H7 (cell line): ENCODE results near the gene HMX2. TPM values are rescaled to one million over a fixed set of nuclear protein-coding genes. Genes with fewer than 3 reads are reported as not detected.

Experiments used
- DNase-seq: peaks from one replicate; pipeline ENCODE4 v3.0.0; 2012
- H3K27me3 ChIP-seq: 2 replicates; pipeline ENCODE4 v1.6.0; 2011; ENCODE audit warnings: mild to moderate bottlenecking, low read length; ENCODE audit not compliant: control insufficient read depth, insufficient read depth
- H3K36me3 ChIP-seq: replicated peaks from 2 replicates; pipeline ENCODE4 v1.5.1; 2011; ENCODE audit warnings: low read length; ENCODE audit not compliant: control insufficient read depth, insufficient read depth
- H3K4me3 ChIP-seq: 2 replicates; pipeline ENCODE4 v1.5.1; 2011; ENCODE audit warnings: low read depth, mild to moderate bottlenecking, control low read depth, low read length, moderate library complexity; ENCODE audit not compliant: insufficient read depth
- total RNA-seq: library from RNA; depleted of rRNA; stranded (reverse); fragments of >200 nt; shearing (Covaris generic); gene quantifications from 2 replicates; pipeline ENCODE4 v1.2.3, GENCODE V29; 2014

The HMX2 gene
- total RNA-seq, 1 experiment from 2014 or later: not detected

DNA sequence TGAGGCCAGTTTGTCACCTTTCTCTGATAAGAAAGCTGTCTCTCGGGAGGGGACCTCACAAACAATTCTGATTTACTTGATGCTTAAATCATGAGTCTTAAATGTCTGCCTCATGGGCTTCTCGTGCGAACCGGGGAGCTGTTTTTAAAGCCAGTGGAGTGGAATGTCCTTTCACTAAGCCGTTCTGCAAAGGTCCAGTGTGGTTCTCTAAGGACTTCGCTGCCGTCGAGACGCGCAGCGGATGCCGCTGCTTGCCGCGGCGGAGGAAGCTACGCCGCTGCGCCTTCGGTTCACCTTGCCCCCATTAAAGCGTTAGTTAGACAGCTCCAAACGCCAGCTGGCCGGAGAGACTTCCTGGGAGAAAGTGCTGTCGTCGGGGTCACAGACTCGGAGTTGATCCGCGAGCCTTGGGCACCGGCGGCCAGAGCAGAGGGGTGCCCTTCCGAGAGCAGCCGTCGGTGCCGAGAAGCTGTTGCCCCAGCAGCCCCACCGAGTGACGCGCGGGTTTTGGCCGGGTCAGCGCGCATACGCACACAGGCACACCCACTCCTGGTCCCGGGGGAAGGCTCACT lies 13.5 kb upstream of the HMX2 start:
- Histone ChIP-seq H3K36me3 (no peaks in the 10 kb centered on the region), H3K27me3 (peaks cover 88% of the 10 kb centered on the region), H3K4me3 (peak overlapping the region; percentile 41)
- peak; percentile 61 for DNase-seq

DNA sequence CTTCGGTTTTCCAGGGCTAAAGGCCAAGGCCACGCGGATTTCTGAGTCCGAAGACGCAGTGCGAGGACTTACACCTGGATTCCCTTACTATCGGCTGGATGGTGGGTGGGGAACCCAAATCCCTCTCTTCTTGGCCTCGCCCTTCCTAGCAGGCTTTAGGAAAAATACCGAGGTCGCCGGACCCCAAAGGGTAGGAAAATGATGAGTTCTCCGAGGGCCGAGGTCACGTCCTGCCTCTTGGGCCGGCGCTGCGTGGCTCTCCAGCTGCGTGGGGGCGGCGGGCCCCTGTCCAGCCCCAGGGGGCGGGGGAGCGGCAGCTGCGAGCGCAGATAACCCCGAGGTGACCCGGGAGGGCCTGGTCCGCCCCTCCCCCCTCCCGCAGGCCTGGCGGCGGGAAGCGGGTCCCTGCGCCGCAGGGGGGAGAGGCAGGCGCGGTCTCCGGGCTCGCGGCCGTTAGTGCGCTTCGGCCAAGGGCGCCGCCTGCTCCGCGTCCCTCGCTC lies 13.0 kb upstream of the HMX2 start:
- peak overlapping the region; percentile 41 for H3K4me3 ChIP-seq
- DNase-seq: peak; percentile 89
- H3K27me3 ChIP-seq: peaks cover 89% of the 10 kb centered on the region
- no peaks in the 10 kb centered on the region for H3K36me3 ChIP-seq

DNA sequence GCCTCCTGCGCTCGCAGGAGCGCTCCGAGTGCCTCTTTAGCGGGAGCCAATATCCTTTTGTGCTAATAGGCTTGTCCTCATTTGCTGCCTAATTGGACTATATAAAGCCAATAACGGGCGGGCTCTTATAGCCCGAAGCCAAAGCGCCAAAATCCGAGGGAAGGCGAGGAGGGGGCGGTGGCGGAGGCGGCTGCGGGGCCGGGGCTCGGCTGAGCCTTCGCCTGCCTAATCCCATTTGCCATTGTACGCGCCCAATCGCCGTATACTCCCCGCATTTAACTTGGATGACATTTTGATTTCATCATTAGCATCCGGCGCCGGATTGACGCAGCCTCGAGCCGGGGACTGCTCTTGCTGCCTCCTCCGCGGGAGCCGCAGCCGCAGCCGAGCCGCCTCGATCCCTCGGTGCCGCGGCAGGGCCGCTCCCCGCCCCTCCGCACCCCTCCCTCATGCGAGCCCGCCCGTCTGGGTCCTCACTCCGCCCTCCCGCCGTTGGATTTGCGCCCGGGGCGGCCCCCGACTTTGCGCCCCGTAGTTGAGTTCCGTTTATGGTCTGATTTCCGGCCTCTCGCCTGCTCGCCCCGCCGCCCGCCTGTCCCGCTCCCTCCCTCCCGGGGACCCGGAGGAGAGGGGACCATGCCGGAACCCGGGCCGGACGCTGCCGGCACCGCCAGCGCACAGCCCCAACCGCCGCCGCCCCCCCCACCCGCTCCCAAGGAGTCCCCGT lies 12.4 kb upstream of the HMX2 start, which contains the start of gene HMX3:
TSS of gene HMX3 (plus strand) at position 556 of the 727 bp plus-strand sequence. CDS start at position 637, 81 bp downstream.
- H3K36me3 ChIP-seq: no peaks in the 10 kb centered on the region
- H3K27me3 ChIP-seq: peaks cover 95% of the 10 kb centered on the region
- DNase-seq: peak; percentile 91
- peak within 1 kb of the TSS; percentile 41 for H3K4me3 ChIP-seq

DNA sequence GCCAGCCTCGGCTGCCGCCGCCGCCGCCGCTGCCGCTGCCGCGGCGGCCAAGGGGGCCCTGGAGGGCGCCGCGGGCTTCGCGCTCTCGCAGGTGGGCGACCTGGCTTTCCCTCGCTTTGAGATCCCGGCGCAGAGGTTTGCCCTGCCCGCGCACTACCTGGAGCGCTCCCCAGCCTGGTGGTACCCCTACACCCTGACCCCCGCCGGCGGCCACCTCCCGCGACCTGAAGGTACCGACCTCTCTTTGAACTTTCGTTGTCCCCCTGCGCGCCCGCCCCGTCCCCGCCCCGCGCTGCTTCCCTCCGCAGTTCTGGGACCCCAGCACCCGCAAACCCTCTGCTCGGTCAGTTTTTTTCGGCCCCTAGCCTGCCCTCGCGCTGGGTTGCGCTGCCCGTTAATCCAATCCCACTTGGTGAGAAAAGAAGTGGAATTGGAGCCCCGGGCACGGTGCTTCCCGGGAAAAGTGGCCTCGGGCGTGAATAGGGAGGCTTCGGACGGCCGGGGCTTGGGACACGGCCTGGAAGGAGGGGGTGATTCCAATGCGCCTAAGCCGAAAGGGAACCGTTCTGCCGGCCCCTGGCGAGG lies 11.6 kb upstream of the HMX2 start:
- DNase-seq: peak; percentile 75
- peak overlapping the region; percentile 27 for H3K4me3 ChIP-seq
- H3K27me3 ChIP-seq: peaks cover 96% of the 10 kb centered on the region
- H3K36me3 ChIP-seq: no peaks in the 10 kb centered on the region

GRCh38 chr10:123136806-123137642 lies 10.9 kb upstream of the HMX2 start:
- Histone ChIP-seq H3K27me3 (peaks cover 96% of the 10 kb centered on the region), H3K36me3 (no peaks in the 10 kb centered on the region), H3K4me3 (peak overlapping the region; percentile 19)
- DNase-seq: peak; percentile 85

DNA sequence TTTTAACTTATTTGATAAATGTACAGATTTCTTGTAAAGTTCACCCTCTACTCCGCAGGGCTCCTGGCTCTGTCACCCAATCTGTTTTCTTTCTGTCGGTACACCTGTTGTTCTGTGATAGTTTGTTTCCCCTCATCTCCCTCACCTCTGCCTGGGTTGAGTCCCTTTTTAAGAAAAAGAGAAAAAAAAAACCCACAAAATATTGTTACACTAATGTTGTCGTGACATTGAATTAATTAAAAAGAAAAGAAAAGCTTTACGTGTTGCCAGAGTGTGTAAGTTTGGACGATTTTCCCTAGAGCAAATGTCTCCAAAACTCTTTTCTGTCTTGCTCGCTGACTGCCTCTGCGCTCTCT lies 8.8 kb upstream of the HMX2 start:
- H3K4me3 ChIP-seq: no peak overlapping the region
- peaks cover 98% of the 10 kb centered on the region for H3K27me3 ChIP-seq
- no peak for DNase-seq
- H3K36me3 ChIP-seq: no peaks in the 10 kb centered on the region

DNA sequence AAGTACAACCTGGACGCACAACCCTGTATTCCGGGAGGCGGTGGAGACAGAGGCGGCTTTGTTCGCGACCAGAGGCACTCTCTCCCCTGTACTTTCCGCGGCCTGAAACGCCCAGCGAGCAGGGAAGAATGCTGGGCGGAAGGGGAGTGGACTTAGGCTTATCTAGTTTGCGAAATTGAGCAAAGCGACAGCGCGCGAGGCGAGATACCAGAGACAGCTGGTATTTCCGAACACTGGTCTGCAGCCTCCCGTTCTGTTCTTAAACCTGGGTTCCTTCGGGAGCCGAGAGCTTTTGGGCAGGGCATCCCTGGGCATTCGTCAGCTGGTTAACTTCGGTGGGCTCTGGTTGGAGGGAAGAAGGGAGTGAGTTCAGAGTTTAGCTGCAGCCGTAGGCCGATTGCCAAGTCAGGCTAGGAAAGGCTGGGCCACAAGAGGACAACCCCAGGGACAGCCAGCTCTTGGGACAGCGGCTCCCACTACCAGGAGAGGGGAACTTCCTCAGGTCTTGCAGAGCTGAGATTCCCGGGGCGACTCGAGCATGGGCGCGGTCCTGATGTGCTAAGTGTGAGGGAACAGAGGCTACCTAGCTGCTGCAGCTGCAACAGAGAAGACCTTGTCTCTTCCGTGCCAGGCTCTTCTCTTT lies 8.3 kb upstream of the HMX2 start:
- peak overlapping the region; percentile 4; the same call in 1 of the 2 replicates for H3K4me3 ChIP-seq
- peaks cover 98% of the 10 kb centered on the region for H3K27me3 ChIP-seq
- H3K36me3 ChIP-seq: no peaks in the 10 kb centered on the region
- peak; percentile 79 for DNase-seq

GRCh38 chr10:123140164-123140982 lies 7.6 kb upstream of the HMX2 start:
- Histone ChIP-seq H3K4me3 (peak overlapping the region; percentile 4; the same call in 1 of the 2 replicates), H3K36me3 (no peaks in the 10 kb centered on the region), H3K27me3 (peaks cover 98% of the 10 kb centered on the region)
- peak; percentile 80 for DNase-seq

- Histone ChIP-seq H3K36me3 (no peaks in the 10 kb centered on the region), H3K27me3 (peaks cover 99% of the 10 kb centered on the region), H3K4me3 (no peak overlapping the region)
- DNase-seq: peak; percentile 43
Observed at GRCh38 chr10:123140983-123141390, 6.9 kb upstream of the HMX2 start.

- Histone ChIP-seq H3K4me3 (no peak overlapping the region; the same call in 1 of the 2 replicates), H3K27me3 (peaks cover 100% of the 10 kb centered on the region), H3K36me3 (no peaks in the 10 kb centered on the region)
- DNase-seq: peak; percentile 69
Observed at GRCh38 chr10:123141791-123142700, 5.9 kb upstream of the HMX2 start.

GRCh38 chr10:123142701-123143161 lies 5.2 kb upstream of the HMX2 start:
- Histone ChIP-seq H3K27me3 (peaks cover 100% of the 10 kb centered on the region), H3K36me3 (no peaks in the 10 kb centered on the region), H3K4me3 (peak overlapping the region; percentile 12; the same call in 1 of the 2 replicates)
- DNase-seq: peak; percentile 77

DNA sequence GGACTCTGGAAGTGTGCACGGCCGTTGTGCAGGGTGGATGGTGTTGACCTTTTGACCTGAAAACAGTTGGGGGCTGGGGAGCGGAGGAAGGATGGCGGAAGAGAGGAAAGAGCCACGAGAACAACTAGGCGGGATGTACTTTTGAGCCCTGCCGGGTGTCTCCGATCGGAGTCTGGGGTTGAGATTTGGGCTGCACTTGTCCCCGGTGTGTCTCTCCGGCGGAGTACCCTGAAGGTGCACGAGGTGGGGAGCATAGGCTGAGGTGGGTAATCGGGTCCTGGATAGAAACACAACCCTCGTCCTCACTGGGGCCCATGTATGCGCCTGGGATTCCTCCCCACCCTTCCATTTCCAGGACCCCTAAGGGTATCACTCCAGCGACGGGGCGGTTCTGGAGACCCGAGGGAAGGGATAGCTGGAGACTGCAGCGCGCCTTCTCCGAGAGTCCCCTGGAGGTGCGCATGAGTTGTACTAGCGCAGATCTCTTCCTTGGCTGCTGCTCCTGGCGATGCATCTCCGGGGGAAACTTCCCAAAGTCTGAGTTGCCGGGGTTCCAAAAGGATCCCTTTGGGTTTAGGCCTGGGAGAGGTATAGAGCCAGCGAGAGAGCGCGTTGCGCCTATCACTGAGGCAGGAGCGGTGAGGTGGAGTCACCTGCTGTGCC lies 4.6 kb upstream of the HMX2 start:
- Histone ChIP-seq H3K36me3 (no peaks in the 10 kb centered on the region), H3K4me3 (peak overlapping the region; percentile 12; the same call in 1 of the 2 replicates), H3K27me3 (peaks cover 100% of the 10 kb centered on the region)
- peak; percentile 75 for DNase-seq
